ENCODE data around the gene DENND6B.
A peak's percentile ranks its signal among the peaks of the same experiment; 100 is the strongest.
"Not testable (repeated sequence)": the region's sequence is repeated elsewhere in the genome, so short reads cannot be mapped to it uniquely, and the experiment has no call there.

DENND6B gene

GRCh38 chr22:50280708-50281383, 46.0 kb downstream of the DENND6B start:
- Mint-ChIP-seq H3K4me1 (ENCODE audit: low read depth) (peaks cover 2% of the 10 kb centered on the region), H3K4me3 (no peak overlapping the region), H3K9me3 (ENCODE audit: low read depth) (no peaks in the 10 kb centered on the region), H3K27me3 (no peaks in the 10 kb centered on the region), H3K36me3 (no peaks in the 10 kb centered on the region), H3K27ac (no peak overlapping the region)

DNA sequence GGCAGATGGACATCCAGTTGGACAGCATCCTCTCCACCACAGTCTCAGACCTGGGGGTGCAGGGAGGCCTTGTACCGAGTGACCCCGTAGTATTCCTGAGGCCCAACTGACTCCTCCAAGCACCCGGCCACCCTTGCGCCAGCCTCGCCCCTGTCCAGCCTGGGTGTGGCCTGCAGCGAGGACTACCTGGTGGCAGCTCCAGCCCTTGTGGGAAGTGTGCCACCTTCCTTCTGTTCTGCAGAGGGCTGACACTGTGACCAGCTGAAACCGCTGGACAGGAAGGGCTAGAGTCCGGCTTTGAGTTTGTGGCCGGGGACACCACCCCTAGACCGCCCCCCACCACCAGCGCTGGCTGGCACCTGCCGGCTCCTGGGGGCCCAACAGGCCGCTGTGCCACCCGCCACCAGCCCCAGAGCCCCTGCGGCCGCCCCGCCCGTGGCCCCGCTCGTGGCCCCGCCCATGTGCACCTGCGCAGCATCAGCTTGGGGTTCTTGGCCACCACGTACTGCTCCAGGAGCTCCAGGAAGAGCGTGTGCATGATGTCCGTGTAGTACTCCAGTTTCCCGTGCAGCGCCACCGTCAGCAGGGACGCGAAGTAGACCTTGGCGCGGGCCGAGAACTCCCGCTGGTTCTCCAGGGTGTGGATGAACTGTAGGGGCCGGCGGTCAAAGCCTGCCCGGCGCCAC, 46.6 kb downstream of the DENND6B start:
- no peak overlapping the region for H3K27ac Mint-ChIP-seq
- peaks cover 2% of the 10 kb centered on the region for H3K4me1 Mint-ChIP-seq (ENCODE audit: low read depth)
- H3K9me3 Mint-ChIP-seq (ENCODE audit: low read depth): no peaks in the 10 kb centered on the region
- H3K4me3 Mint-ChIP-seq: no peak overlapping the region
- H3K36me3 Mint-ChIP-seq: no peaks in the 10 kb centered on the region
- H3K27me3 Mint-ChIP-seq: no peaks in the 10 kb centered on the region

DNA sequence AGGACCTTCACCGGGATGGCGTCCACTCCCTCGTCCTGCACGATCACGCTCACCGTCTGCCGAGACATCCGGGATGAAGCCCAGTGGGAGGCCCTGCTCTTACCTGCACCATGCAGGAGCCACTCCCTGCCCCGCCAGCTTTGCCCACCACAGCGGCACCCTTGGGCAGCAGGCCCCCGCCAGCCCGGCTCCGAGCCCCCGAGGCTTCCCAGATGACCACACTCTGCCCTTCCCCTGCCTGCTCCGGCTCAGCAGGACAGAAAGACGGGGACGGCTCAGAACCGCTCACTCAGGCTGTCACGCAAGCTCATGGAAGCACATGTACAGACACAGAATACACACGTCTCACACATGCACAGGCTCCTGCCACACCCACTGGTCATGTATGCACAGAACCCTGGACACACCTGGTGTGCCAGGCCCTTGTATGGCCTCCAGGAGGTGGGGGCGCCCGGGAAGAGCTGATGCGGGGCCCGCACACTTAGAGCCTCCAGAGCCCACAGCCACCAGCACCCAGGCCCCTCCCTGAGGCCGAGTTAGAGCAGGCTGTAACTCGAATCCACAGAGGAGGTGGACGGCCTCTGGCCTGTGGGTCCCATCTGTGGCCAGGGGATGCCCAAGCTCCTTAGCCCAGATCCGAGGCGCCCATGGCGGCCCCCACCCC, 47.7 kb downstream of the DENND6B start:
- Mint-ChIP-seq H3K4me3 (no peak overlapping the region), H3K9me3 (ENCODE audit: low read depth) (no peaks in the 10 kb centered on the region), H3K4me1 (ENCODE audit: low read depth) (peaks cover 2% of the 10 kb centered on the region), H3K36me3 (no peaks in the 10 kb centered on the region), H3K27ac (no peak overlapping the region), H3K27me3 (no peaks in the 10 kb centered on the region)

DNA sequence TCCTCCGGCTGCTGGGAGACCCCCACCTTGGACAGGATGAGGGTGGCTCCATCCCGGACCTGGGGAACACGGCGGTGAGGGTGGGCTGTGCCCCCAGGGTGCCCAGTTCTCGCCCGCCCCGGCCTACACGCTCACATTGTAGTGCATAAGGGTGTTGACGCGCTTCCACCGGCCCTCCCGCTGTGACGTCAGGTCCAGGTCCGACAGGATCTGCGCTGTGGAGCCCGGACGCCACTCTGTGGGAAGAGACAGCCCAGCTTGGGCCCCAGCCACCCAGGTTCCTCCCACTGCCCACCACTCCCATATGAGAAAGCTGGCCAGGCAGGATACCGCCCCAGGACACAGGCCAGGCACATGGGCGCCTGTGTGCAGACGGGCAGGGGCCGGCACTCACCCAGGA, 48.4 kb downstream of the DENND6B start:
- no peaks in the 10 kb centered on the region for H3K27me3 Mint-ChIP-seq
- no peak overlapping the region for H3K27ac Mint-ChIP-seq
- peaks cover 3% of the 10 kb centered on the region for H3K4me1 Mint-ChIP-seq (ENCODE audit: low read depth)

GRCh38 chr22:50277761-50278160, 49.1 kb downstream of the DENND6B start:
- H3K9me3 Mint-ChIP-seq (ENCODE audit: low read depth): no peaks in the 10 kb centered on the region
- H3K36me3 Mint-ChIP-seq: no peaks in the 10 kb centered on the region
- no peak overlapping the region for H3K27ac Mint-ChIP-seq
- H3K4me1 Mint-ChIP-seq (ENCODE audit: low read depth): peaks cover 3% of the 10 kb centered on the region
- no peaks in the 10 kb centered on the region for H3K27me3 Mint-ChIP-seq
- no peak overlapping the region for H3K4me3 Mint-ChIP-seq

More for the DNA sequence above, 48.4 kb downstream of the DENND6B start:
- Mint-ChIP-seq H3K9me3 (ENCODE audit: low read depth) (no peaks in the 10 kb centered on the region), H3K36me3 (no peaks in the 10 kb centered on the region), H3K4me3 (no peak overlapping the region)

GRCh38 chr22:50276143-50276542, 50.7 kb downstream of the DENND6B start:
- Mint-ChIP-seq H3K9me3 (ENCODE audit: low read depth) (no peaks in the 10 kb centered on the region), H3K4me1 (ENCODE audit: low read depth) (peaks cover 3% of the 10 kb centered on the region), H3K36me3 (no peaks in the 10 kb centered on the region), H3K4me3 (no peak overlapping the region), H3K27ac (no peak overlapping the region), H3K27me3 (no peaks in the 10 kb centered on the region)

DNA sequence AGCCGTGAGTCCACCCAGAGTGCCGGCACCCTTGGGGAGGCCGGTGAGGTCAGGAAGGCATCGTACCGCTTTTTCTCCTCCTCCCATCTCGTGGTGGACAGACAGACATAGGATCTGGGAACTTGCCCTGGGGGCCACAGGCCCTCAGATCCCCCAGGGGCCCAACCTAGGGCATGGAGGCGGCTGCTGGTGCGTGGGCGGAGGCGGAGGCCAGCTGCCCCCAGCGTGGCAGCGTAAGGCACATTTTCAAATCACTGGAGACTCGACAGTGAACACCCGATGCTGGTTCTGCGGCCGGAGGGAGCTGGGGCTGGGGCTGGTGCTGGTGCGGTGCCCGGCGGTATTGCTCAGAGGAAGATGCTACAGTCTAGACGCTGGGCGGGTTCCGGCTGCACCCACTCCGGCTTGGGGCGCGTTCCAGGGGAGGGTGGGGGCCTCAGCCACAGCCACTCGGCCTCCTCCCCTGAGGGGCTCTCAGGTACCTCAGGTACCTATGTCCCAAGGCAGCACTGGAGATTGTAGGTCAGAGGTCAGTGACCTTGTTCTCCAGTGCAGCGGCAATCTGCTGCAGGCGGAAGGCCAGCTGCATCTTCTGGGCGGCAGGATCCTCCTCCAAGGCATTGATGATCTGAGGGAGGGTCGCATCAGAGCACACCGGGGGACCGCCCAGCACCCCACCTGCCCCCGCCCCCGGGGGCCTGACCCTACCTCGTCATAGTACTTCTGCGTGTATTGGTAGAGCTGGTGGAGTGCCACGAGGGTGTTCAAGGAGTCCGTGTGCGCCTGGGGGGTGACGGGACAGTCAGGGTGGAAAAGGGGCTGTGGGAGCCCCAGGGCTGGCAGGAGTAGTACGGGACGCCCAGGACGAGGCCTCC, 51.4 kb downstream of the DENND6B start:
- no peaks in the 10 kb centered on the region for H3K9me3 Mint-ChIP-seq (ENCODE audit: low read depth)
- no peak overlapping the region for H3K27ac Mint-ChIP-seq
- no peak overlapping the region for H3K4me3 Mint-ChIP-seq

GRCh38 chr22:50274771-50275170, 52.0 kb downstream of the DENND6B start:
- Mint-ChIP-seq H3K27ac (no peak overlapping the region), H3K9me3 (ENCODE audit: low read depth) (no peaks in the 10 kb centered on the region), H3K36me3 (no peaks in the 10 kb centered on the region), H3K27me3 (no peaks in the 10 kb centered on the region), H3K4me3 (no peak overlapping the region), H3K4me1 (ENCODE audit: low read depth) (peaks cover 5% of the 10 kb centered on the region)

More for the DNA sequence above, 51.4 kb downstream of the DENND6B start:
- H3K27me3 Mint-ChIP-seq: no peaks in the 10 kb centered on the region
- H3K36me3 Mint-ChIP-seq: no peaks in the 10 kb centered on the region
- peaks cover 5% of the 10 kb centered on the region for H3K4me1 Mint-ChIP-seq (ENCODE audit: low read depth)

GRCh38 chr22:50274311-50274710, 52.5 kb downstream of the DENND6B start:
- H3K9me3 Mint-ChIP-seq (ENCODE audit: low read depth): no peaks in the 10 kb centered on the region
- peaks cover 7% of the 10 kb centered on the region for H3K4me1 Mint-ChIP-seq (ENCODE audit: low read depth)
- H3K4me3 Mint-ChIP-seq: no peak overlapping the region
- no peaks in the 10 kb centered on the region for H3K36me3 Mint-ChIP-seq
- H3K27me3 Mint-ChIP-seq: no peaks in the 10 kb centered on the region
- no peak overlapping the region for H3K27ac Mint-ChIP-seq

DNA sequence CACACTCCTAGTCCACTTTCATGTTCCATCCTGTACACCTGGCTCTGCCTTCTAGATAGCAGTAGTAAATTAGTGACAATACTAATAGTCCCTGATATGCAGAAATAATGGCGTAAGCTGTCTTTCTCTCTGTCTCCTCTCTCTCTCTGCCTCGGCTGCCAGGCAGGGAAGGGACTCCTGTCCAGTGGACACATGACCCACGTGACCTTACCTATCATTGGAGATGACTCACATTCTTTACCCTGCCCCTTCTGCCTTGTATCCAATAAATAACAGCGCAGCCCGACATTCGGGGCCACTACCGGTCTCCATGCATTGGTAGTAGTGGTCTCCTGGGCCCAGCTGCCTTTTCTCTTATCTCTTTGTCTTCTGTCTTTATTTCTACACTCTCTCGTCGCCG, 53.0 kb downstream of the DENND6B start:
- not testable (repeated sequence) for H3K4me1 Mint-ChIP-seq (ENCODE audit: low read depth); H3K36me3 Mint-ChIP-seq; H3K27me3 Mint-ChIP-seq; H3K9me3 Mint-ChIP-seq (ENCODE audit: low read depth); H3K4me3 Mint-ChIP-seq; H3K27ac Mint-ChIP-seq

GRCh38 chr22:50273352-50273751, 53.5 kb downstream of the DENND6B start:
- H3K27ac Mint-ChIP-seq; H3K4me1 Mint-ChIP-seq (ENCODE audit: low read depth); H3K9me3 Mint-ChIP-seq (ENCODE audit: low read depth); H3K4me3 Mint-ChIP-seq; H3K36me3 Mint-ChIP-seq; H3K27me3 Mint-ChIP-seq: not testable (repeated sequence)

- peaks cover 8% of the 10 kb centered on the region for H3K4me1 Mint-ChIP-seq (ENCODE audit: low read depth)
- H3K4me3 Mint-ChIP-seq: no peak overlapping the region
- no peaks in the 10 kb centered on the region for H3K36me3 Mint-ChIP-seq
- no peak overlapping the region for H3K27ac Mint-ChIP-seq
- no peaks in the 10 kb centered on the region for H3K27me3 Mint-ChIP-seq
- H3K9me3 Mint-ChIP-seq (ENCODE audit: low read depth): no peaks in the 10 kb centered on the region
Measured at GRCh38 chr22:50272044-50272802, 54.6 kb downstream of the DENND6B start.

GRCh38 chr22:50271519-50271970, 55.3 kb downstream of the DENND6B start:
- no peaks in the 10 kb centered on the region for H3K27me3 Mint-ChIP-seq
- H3K27ac Mint-ChIP-seq: no peak overlapping the region
- peaks cover 7% of the 10 kb centered on the region for H3K4me1 Mint-ChIP-seq (ENCODE audit: low read depth)
- H3K9me3 Mint-ChIP-seq (ENCODE audit: low read depth): no peaks in the 10 kb centered on the region
- no peaks in the 10 kb centered on the region for H3K36me3 Mint-ChIP-seq
- no peak overlapping the region for H3K4me3 Mint-ChIP-seq

DNA sequence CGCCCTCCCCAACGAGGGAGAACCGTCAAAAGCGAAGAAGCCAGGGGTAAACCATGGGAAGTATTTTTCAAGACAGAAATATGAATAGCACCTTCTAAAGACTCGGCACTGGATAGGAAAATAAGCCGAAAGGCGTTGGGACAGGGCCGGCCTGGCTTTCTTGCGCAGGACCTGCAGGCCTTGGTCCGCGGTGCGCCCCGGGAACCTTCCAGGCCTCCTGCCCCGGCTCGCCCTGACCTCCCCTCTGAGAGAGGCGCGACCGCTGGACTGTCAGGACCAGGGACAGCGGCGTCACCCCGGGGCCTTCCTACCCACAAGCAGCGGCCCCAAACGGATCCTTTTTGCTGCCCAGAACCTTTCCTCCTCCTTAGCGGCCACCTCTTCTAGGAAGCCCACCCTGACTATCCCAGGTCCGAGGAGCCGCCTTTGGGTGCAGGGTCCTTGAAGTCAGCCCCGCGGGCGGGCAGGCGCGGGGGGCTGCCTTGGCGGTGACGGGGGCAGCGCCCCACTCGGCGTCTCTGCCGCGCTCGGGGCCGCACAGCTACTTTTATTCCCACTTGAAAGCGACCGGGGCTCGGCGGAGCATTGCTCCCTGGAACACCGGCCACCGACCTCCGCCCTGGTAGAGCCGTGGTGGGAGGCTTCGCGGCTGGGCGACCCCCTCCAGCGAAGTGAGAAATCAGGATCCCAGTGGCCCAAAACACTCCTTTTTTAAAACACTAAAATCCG, 56.0 kb downstream of the DENND6B start:
- Mint-ChIP-seq H3K9me3 (ENCODE audit: low read depth) (no peaks in the 10 kb centered on the region), H3K27me3 (no peaks in the 10 kb centered on the region), H3K36me3 (no peaks in the 10 kb centered on the region), H3K4me3 (peak overlapping the region; percentile 64), H3K27ac (no peak overlapping the region), H3K4me1 (ENCODE audit: low read depth) (peaks cover 6% of the 10 kb centered on the region)

Data from activated naive CD8-positive, alpha-beta T cell (primary cell).